Osteoblast (primary cell): ENCODE results near the gene CFAP251. TPM values are rescaled to one million over a fixed set of nuclear protein-coding genes. Genes with fewer than 3 reads are reported as not detected.
A peak's percentile ranks its signal among the peaks of the same experiment; 100 is the strongest.

Experiments
- DNase-seq: peaks from one replicate; pipeline ENCODE4 v3.0.0; 2011; ENCODE audit warnings: low spot score, mixed read lengths; ENCODE audit not compliant: insufficient read length; ENCODE audit errors: missing footprints
- H2AFZ ChIP-seq: 2 replicates; pipeline ENCODE4 v1.6.0; 2011; ENCODE audit warnings: mild to moderate bottlenecking, low read length
- H3K27ac ChIP-seq: 2 replicates; pipeline ENCODE4 v1.5.1; 2011; ENCODE audit warnings: mild to moderate bottlenecking, low read depth, low read length, moderate library complexity
- H3K27me3 ChIP-seq: 2 replicates; pipeline ENCODE4 v1.6.0; 2012; ENCODE audit warnings: mild to moderate bottlenecking, control low read depth, inconsistent platforms, low read length, moderate library complexity; ENCODE audit not compliant: insufficient read depth
- H3K36me3 ChIP-seq: 2 replicates; pipeline ENCODE4 v1.5.1; 2011; ENCODE audit warnings: mild to moderate bottlenecking, low read length, control low read depth, moderate library complexity; ENCODE audit not compliant: insufficient read depth
- H3K4me1 ChIP-seq: 2 replicates; pipeline ENCODE4 v1.5.1; 2011; ENCODE audit warnings: mild to moderate bottlenecking, low read length, control low read depth, moderate library complexity; ENCODE audit not compliant: insufficient read depth
- H3K4me2 ChIP-seq: 2 replicates; pipeline ENCODE4 v1.6.0; 2011; ENCODE audit warnings: mild to moderate bottlenecking, low read length; ENCODE audit not compliant: insufficient read depth
- H3K4me3 ChIP-seq: fragments of 200-600 bp; sonication (generic); 3 replicates; pipeline ENCODE4 v1.5.1; 2012; ENCODE audit warnings: mild to moderate bottlenecking, low read length, inconsistent platforms; ENCODE audit not compliant: insufficient read depth
- H3K79me2 ChIP-seq: 2 replicates; pipeline ENCODE4 v1.6.0; 2012; ENCODE audit warnings: mild to moderate bottlenecking, low read length, control low read depth, inconsistent platforms; ENCODE audit not compliant: insufficient read depth
- H3K9me3 ChIP-seq: 2 replicates; pipeline ENCODE4 v1.5.1; 2011; ENCODE audit warnings: low read depth, low read length, control low read depth
- H4K20me1 ChIP-seq: 2 replicates; pipeline ENCODE4 v1.6.0; 2012; ENCODE audit warnings: mild to moderate bottlenecking, low read length, control low read depth; ENCODE audit not compliant: insufficient read depth
- total RNA-seq: library from RNA; depleted of rRNA; stranded (reverse); fragments of >200 nt; gene quantifications from 2 replicates; pipeline ENCODE4 v1.2.3, GENCODE V29; 2012
- TF ChIP-seq, protein P1 (sequence below): IDR thresholded peaks from 2 replicates; pipeline ENCODE4 v1.5.1; 2011; ENCODE audit warnings: mild to moderate bottlenecking, low read depth, low read length, moderate library complexity; ENCODE audit errors: extremely low read depth

Gene CFAP251
- total RNA-seq, 1 donor: 4.3 TPM

DNA sequence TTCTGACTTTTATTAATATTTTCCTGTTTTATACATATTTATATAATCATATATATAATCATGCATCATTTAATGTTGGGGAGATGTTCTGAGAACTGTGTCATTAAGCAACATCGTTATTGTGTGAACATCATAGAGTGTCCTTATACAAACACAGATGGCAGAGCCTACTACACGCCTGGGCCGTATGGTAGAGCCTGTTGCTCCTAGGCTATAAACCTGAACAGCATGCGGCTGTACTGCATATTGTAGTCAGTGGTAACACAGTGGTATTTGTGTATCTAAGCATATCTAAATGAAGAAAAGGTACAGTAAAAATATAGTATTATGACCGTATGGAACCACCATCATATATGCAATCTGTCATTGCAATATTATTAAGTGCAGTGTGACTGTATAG is 58.6 kb downstream of the CFAP251 start:
- Histone ChIP-seq H3K4me1 (peaks cover 4% of the 10 kb centered on the region), H3K27ac (no peak overlapping the region), H2AFZ (no peak overlapping the region), H3K4me2 (no peak overlapping the region), H3K79me2 (no peaks in the 10 kb centered on the region), H3K9me3 (no peaks in the 10 kb centered on the region), H3K4me3 (no peak overlapping the region), H3K36me3 (no peaks in the 10 kb centered on the region), H3K27me3 (peaks cover 3% of the 10 kb centered on the region), H4K20me1 (no peaks in the 10 kb centered on the region)
- TF ChIP-seq, protein P1, sequence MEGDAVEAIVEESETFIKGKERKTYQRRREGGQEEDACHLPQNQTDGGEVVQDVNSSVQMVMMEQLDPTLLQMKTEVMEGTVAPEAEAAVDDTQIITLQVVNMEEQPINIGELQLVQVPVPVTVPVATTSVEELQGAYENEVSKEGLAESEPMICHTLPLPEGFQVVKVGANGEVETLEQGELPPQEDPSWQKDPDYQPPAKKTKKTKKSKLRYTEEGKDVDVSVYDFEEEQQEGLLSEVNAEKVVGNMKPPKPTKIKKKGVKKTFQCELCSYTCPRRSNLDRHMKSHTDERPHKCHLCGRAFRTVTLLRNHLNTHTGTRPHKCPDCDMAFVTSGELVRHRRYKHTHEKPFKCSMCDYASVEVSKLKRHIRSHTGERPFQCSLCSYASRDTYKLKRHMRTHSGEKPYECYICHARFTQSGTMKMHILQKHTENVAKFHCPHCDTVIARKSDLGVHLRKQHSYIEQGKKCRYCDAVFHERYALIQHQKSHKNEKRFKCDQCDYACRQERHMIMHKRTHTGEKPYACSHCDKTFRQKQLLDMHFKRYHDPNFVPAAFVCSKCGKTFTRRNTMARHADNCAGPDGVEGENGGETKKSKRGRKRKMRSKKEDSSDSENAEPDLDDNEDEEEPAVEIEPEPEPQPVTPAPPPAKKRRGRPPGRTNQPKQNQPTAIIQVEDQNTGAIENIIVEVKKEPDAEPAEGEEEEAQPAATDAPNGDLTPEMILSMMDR: no peak
- no peak for DNase-seq

DNA sequence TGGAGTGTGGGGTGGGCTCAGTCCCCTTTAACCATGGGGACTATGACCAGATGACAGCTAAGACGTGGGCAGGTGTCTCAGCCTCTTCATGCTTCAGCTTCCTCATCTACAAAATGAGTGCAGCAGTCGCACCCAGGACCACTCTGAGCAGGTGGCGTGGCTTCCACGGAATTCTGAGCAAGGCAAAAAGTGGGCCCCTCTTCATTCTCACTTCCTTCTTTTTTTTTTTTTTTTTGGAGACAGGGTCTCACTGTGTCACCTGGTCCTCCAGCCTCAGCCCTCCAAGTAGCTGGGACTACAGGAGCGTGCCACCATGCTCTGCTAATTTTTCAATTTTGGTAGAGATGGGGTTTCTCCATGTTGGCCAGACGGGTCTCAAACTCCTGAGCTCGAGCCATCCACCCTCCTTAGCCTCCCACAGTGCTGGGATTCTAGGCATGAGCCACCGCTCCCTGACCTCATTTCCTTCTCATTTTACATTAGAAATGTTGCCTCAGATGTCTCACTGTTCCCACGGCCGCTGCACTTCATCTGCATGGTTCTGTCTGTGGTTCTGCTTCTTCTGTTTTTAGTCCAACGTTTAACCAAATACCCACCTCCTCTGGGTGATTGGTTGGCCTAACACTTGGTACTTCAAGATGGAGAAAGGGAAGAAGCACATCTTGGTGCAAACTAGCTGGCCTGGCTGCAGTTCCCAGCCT is 61.9 kb downstream of the CFAP251 start:
- H3K79me2 ChIP-seq: no peaks in the 10 kb centered on the region
- DNase-seq: no peak
- H3K4me2 ChIP-seq: no peak overlapping the region
- H3K27me3 ChIP-seq: peaks cover 2% of the 10 kb centered on the region
- no peaks in the 10 kb centered on the region for H3K36me3 ChIP-seq
- no peaks in the 10 kb centered on the region for H4K20me1 ChIP-seq
- TF ChIP-seq, protein P1: no peak
- H2AFZ ChIP-seq: peak overlapping the region; percentile 36
- H3K4me3 ChIP-seq: no peak overlapping the region
- no peaks in the 10 kb centered on the region for H3K9me3 ChIP-seq
- no peaks in the 10 kb centered on the region for H3K4me1 ChIP-seq
- peak overlapping the region; percentile 5 for H3K27ac ChIP-seq

DNA sequence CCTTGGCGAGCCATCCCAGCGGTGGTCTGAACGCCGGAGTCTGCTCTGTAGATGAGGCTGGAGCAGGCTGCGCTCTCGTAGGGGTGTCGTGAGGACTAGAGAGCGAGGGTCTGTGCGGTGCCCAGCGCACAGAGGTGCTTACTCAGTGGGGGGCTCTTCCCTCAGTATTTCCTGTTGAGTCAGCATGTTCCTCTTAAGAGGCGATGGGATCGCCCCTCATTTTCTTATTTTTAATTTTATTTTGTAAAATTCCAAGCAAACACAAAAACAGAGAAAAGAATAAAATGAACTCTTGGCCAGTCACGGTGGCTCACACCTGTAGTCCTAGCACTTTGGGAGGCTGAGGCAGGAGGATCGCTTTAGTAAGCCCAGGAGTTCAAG is 62.5 kb downstream of the CFAP251 start:
- H3K27me3 ChIP-seq: no peaks in the 10 kb centered on the region
- H3K4me3 ChIP-seq: no peak overlapping the region
- no peak overlapping the region for H3K4me2 ChIP-seq
- H3K4me1 ChIP-seq: no peaks in the 10 kb centered on the region
- no peaks in the 10 kb centered on the region for H3K79me2 ChIP-seq
- peak overlapping the region; percentile 5 for H3K27ac ChIP-seq
- H3K9me3 ChIP-seq: no peaks in the 10 kb centered on the region
- no peaks in the 10 kb centered on the region for H4K20me1 ChIP-seq
- DNase-seq: no peak
- no peaks in the 10 kb centered on the region for H3K36me3 ChIP-seq
- peak overlapping the region; percentile 36 for H2AFZ ChIP-seq
- TF ChIP-seq, protein P1: no peak

DNA sequence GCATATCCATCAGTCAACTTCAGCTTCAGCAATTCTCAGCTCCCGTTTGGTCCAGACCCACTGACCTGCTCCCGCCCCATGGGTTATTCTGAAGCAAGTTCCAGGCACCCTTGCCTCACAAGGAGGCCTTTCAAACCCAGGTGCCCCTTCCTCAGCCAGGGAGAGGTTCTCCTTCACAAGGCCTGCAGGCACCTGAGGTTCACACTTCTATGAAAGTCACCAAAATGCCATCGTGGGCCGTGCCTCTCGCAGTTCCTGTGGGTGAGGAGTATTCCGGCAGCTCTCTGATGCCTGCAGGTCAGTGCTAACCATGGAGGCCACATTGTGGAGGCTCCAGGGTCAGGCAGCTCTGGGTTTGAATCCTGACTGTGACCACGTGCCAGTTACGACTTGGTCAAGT is 63.1 kb downstream of the CFAP251 start:
- no peaks in the 10 kb centered on the region for H3K36me3 ChIP-seq
- H3K27ac ChIP-seq: no peak overlapping the region
- no peaks in the 10 kb centered on the region for H3K27me3 ChIP-seq
- H3K4me1 ChIP-seq: no peaks in the 10 kb centered on the region
- no peaks in the 10 kb centered on the region for H3K9me3 ChIP-seq
- no peaks in the 10 kb centered on the region for H3K79me2 ChIP-seq
- H4K20me1 ChIP-seq: no peaks in the 10 kb centered on the region
- TF ChIP-seq, protein P1: no peak
- no peak overlapping the region for H3K4me2 ChIP-seq
- DNase-seq: no peak
- no peak overlapping the region for H3K4me3 ChIP-seq
- no peak overlapping the region for H2AFZ ChIP-seq
